ENCODE measurements around the gene C3orf70.

Gene C3orf70

GRCh38 chr3:185089343-185089742 lies 63.5 kb downstream of the C3orf70 start:
- in situ Hi-C loops (cut with MboI; ENCODE audit: low sequenced_read_pairs): no loop called here

DNA sequence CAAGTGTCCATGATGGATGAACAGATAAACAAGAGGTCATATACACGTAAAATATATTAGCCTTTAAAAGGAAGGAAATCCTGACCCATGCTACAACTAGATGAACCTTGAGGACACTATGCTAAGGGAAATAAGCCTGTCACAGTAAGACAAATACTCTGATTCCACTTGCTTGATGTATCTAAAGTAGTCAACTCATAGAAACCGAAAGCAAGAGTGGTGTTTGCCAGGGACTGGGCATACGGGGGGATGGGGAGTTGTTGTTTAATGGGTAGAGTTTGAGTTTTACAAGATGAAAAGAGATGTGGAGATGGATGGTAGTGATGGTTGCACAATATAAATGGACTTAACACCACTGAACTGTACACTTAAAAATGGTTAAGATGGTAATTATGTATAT lies 65.4 kb downstream of the C3orf70 start:
- in situ Hi-C loops (cut with MboI; ENCODE audit: low sequenced_read_pairs): no loop called here

DNA sequence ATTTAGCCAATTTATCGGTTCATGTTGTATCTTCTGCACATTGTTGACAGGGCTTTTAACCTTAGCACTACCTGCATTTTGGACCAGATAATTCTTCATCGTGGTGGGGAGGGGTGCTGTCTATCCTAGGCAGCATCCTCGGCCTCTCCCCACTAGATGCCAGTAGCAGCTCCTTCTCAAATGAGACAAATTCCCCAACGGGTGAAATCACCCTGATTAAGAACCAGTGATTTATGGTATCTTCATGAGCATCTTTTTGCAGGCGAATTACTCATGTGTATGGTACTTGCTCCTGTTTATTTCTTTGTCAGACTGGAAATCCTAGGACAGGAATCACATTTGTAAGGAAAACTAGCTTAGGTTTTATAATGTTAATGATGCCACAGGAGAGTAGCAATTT lies 68.0 kb downstream of the C3orf70 start:
- in situ Hi-C loops (cut with MboI; ENCODE audit: low sequenced_read_pairs): no loop called here

- in situ Hi-C loops (cut with MboI; ENCODE audit: low sequenced_read_pairs): no loop called here
Observed at GRCh38 chr3:185084402-185084801, 68.5 kb downstream of the C3orf70 start.

GRCh38 chr3:185082829-185083228 lies 70.0 kb downstream of the C3orf70 start:
- in situ Hi-C loops (cut with MboI; ENCODE audit: low sequenced_read_pairs): no loop called here

DNA sequence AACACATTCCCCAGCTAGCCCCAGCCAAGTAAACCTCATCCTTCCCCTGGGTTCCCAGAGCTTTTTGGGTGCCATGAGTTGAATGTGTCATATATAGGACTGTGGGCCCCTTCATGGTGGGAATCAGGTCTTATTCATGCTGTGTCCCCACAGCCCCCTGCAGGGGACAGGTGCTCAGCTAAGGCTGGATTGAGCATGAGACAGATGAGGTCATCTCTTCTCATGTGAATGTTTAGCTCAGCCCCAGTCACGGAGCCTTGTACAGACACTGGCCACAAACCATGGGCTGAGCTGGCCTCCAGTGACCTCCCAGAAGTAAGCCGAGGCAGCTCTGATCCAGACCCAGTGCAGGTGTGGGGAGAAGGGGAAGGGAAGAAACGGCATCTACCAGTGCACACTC lies 70.7 kb downstream of the C3orf70 start:
- in situ Hi-C loops (cut with MboI; ENCODE audit: low sequenced_read_pairs): no loop called here

- in situ Hi-C loops (cut with MboI; ENCODE audit: low sequenced_read_pairs): no loop called here
Observed at GRCh38 chr3:185081521-185081920, 71.3 kb downstream of the C3orf70 start.

- in situ Hi-C loops (cut with MboI; ENCODE audit: low sequenced_read_pairs): no loop called here
Observed at GRCh38 chr3:185079625-185080024, 73.2 kb downstream of the C3orf70 start.

GRCh38 chr3:185076219-185076618 lies 76.6 kb downstream of the C3orf70 start:
- in situ Hi-C loops (cut with MboI; ENCODE audit: low sequenced_read_pairs): no loop called here

GRCh38 chr3:185075547-185075946 lies 77.3 kb downstream of the C3orf70 start:
- in situ Hi-C loops (cut with MboI; ENCODE audit: low sequenced_read_pairs): no loop called here

DNA sequence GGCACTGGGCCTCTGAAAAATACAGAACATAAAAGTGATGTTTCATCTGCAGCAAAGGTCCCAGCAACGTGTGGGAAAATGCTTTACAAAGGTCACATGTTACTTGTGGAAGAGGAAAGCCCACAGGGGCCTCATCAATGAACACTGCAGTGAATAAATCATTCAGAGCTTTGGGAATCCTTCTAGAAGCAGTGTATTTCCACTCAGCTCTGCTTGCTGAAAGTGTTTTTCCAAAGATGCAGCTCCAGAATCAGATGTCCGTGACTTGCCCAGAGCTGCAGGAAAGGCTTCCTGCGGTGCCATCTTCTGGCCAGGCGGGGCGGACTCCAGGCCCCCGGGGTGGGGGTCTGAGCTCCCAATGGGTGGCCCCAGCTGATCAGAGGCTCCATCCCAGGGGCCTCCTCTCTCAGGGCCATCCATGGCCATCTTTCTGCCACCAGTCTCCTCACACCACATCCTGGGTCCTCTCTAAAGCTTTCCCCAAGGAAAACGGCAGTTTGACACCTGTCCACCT lies 81.5 kb downstream of the C3orf70 start:
- in situ Hi-C loops (cut with MboI; ENCODE audit: low sequenced_read_pairs): no loop called here

GRCh38 chr3:185070491-185071286 lies 82.2 kb downstream of the C3orf70 start:
- in situ Hi-C loops (cut with MboI; ENCODE audit: low sequenced_read_pairs): no loop called here

GRCh38 chr3:185069037-185070030 lies 83.5 kb downstream of the C3orf70 start:
- in situ Hi-C loops (cut with MboI; ENCODE audit: low sequenced_read_pairs): no loop called here

GRCh38 chr3:185067173-185067572 lies 85.7 kb downstream of the C3orf70 start:
- in situ Hi-C loops (cut with MboI; ENCODE audit: low sequenced_read_pairs): no loop called here

- in situ Hi-C loops (cut with MboI; ENCODE audit: low sequenced_read_pairs): no loop called here
Observed at GRCh38 chr3:185066251-185066650, 86.6 kb downstream of the C3orf70 start.

DNA sequence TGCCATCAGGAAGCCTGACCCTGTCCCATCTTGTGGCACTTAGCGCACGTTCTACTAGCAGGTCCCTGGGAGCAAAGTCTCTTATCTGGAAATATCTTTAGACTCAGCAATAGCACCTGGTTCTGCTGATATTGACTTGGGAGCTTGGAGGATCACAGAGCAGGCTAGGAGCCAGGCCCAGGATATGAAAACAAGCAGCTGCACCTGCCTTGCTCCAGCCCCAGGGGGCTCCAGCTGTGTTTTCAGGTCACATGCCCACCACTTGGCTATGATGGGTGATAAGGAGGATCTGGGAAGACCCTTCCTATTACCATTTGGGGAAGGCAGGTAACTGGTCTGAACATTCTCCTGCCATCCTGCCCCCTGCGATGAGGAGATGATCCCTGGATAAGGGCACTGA lies 87.8 kb downstream of the C3orf70 start:
- in situ Hi-C loops (cut with MboI; ENCODE audit: low sequenced_read_pairs): no loop called here

GRCh38 chr3:185063431-185063830 lies 89.4 kb downstream of the C3orf70 start:
- in situ Hi-C loops (cut with MboI; ENCODE audit: low sequenced_read_pairs): no loop called here

DNA sequence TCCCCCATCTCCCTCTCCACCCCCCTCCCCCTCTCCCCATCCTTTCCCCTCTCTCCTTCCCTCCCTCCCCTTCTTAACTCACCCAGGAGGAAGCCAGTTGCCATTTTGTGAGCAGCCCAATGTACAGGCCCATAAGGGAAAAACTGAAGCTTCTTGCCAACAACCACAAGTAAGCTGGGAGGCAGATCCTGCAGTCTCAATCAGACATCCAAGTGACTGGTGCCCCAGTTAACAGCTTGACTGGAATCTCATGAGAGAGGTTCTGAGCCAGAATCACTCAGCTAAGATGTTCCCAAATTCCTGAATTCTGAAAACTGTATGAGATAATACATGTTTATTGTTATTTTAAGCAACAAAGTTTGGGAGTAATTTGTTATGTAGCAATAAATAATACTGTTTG lies 90.7 kb downstream of the C3orf70 start:
- in situ Hi-C loops (cut with MboI; ENCODE audit: low sequenced_read_pairs): no loop called here

- in situ Hi-C loops (cut with MboI; ENCODE audit: low sequenced_read_pairs): no loop called here
Observed at GRCh38 chr3:185060655-185061054, 92.2 kb downstream of the C3orf70 start.

GRCh38 chr3:185059766-185060165 lies 93.1 kb downstream of the C3orf70 start:
- in situ Hi-C loops (cut with MboI; ENCODE audit: low sequenced_read_pairs): no loop called here

DNA sequence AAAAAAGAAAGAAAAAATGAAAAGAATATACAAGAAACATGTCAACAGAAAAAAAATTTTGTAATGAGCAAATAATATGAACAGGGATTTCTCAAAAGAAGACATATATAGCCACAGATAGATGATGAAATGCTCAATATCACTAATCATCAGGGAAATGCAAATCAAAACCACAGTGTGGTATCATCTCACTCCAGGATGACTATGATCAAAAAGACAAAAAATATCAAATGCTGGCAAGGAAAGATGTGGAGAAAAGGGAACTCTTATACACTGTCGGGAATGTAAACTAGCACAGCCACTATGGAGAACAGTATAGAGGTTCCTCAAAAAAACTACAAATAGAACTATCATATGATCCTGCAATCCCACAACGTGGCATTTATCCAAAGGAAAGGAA lies 94.1 kb downstream of the C3orf70 start:
- in situ Hi-C loops (cut with MboI; ENCODE audit: low sequenced_read_pairs): no loop called here

GRCh38 chr3:185057829-185058228 lies 95.0 kb downstream of the C3orf70 start:
- in situ Hi-C loops (cut with MboI; ENCODE audit: low sequenced_read_pairs): no loop called here

Measured in HL-60/S4 (cell line).